CD4-positive, alpha-beta T cell treated with Interleukin-1 beta for 1 hour (primary cell): ENCODE results near the gene CXorf65.

Experiments
- DNase-seq, 2 donors: peaks; one replicate each; pipeline ENCODE4 v3.0.0-alpha.2; 2020 to 2022

The CXorf65 gene

GRCh38 chrX:71106427-71106826 lies at the start of gene CXorf65:
CXorf65 (minus strand) TSS chrX:71106740; CDS start chrX:71106556, 184 bp downstream.
- DNase-seq, result peak; percentile 37 to 55

GRCh38 chrX:71154641-71155040 lies 48.1 kb upstream of the CXorf65 start:
- DNase-seq, result no peak

GRCh38 chrX:71154196-71154595 lies 47.7 kb upstream of the CXorf65 start:
- DNase-seq, result no peak

GRCh38 chrX:71151366-71151765 lies 44.8 kb upstream of the CXorf65 start:
- no peak for DNase-seq

GRCh38 chrX:71148278-71148663 lies 41.7 kb upstream of the CXorf65 start:
- no peak for DNase-seq

GRCh38 chrX:71147496-71148277 lies 41.1 kb upstream of the CXorf65 start:
- no peak for DNase-seq

GRCh38 chrX:71144651-71145050 lies 38.1 kb upstream of the CXorf65 start, which contains the start of gene NLGN3:
NLGN3 (plus strand) TSS chrX:71144841; CDS start chrX:71147750, 2,909 bp downstream.
- DNase-seq, result no peak

- DNase-seq, result no peak
Measured at GRCh38 chrX:71143508-71143907, 37.0 kb upstream of the CXorf65 start.

GRCh38 chrX:71140440-71140839 lies 33.9 kb upstream of the CXorf65 start:
- DNase-seq, result no peak

GRCh38 chrX:71131510-71131909 lies 25.0 kb upstream of the CXorf65 start:
- DNase-seq, result no peak

GRCh38 chrX:71128915-71129765 lies 22.6 kb upstream of the CXorf65 start:
- peak; percentile 79 to 82 for DNase-seq

GRCh38 chrX:71128166-71128833 lies 21.8 kb upstream of the CXorf65 start:
- DNase-seq, result no peak

- DNase-seq, result no peak
Measured at GRCh38 chrX:71118985-71119535, 12.5 kb upstream of the CXorf65 start.

GRCh38 chrX:71118032-71118984 lies 11.8 kb upstream of the CXorf65 start, which contains the start of gene MED12:
MED12 (plus strand) TSS chrX:71118596; CDS start chrX:71118755, 159 bp downstream.
- DNase-seq, result peak; percentile 84 to 85

GRCh38 chrX:71117358-71117757 lies 10.8 kb upstream of the CXorf65 start:
- no peak for DNase-seq

- peak; percentile 39 to 54 for DNase-seq
Measured at GRCh38 chrX:71111921-71112431, 5.4 kb upstream of the CXorf65 start.

- DNase-seq, result peak; percentile 91
Measured at GRCh38 chrX:71111141-71111843, 4.8 kb upstream of the CXorf65 start, which contains the start of gene IL2RG. IL2RG (minus strand) TSS chrX:71111577; CDS start chrX:71111539, 38 bp downstream.

- DNase-seq, result no peak
Measured at GRCh38 chrX:71109051-71109450, 2.5 kb upstream of the CXorf65 start.

GRCh38 chrX:71107762-71108360 lies 1.3 kb upstream of the CXorf65 start:
- peak; percentile 40 to 52 for DNase-seq

GRCh38 chrX:71107245-71107644 lies 705 bp upstream of the CXorf65 start:
- no peak for DNase-seq
